Measurements from ENCODE around the gene SYNDIG1. TPM values are rescaled to one million over a fixed set of nuclear protein-coding genes. Genes with fewer than 3 reads are reported as not detected.

SYNDIG1 gene
- polyA plus RNA-seq, 1 of the 3 experiments (the other 2 are of a cell fraction), result not detected

- WGBS (ENCODE audit: low lambda C conversion rate), result 11% methylated on average over 9 of the region's 9 CpGs
- Histone ChIP-seq H4K20me1 (ENCODE audit: insufficient read depth) (no peaks in the 10 kb centered on the region), H3K4me2 (no peak overlapping the region), H3K9me2 (no peaks in the 10 kb centered on the region), H3K36me3 (replicated peaks in 1 of 2; ENCODE audit: control insufficient read depth in 1 of 2, insufficient read depth in 2 of 2, low read length in 1 of 2) (no peaks in the 10 kb centered on the region), H3K9me3 (no peaks in the 10 kb centered on the region), H3K4me1 (ENCODE audit: control insufficient read depth in 1 of 2, insufficient read depth in 2 of 2, low read depth in 1 of 2, low read length in 1 of 2) (no peaks in the 10 kb centered on the region), H3K27me3 (ENCODE audit: insufficient read depth) (no peaks in the 10 kb centered on the region), H3K9ac (no peak overlapping the region), H3K4me3 (ENCODE audit: low read depth in 2 of 2, low read length in 1 of 2) (no peak overlapping the region), H3K27ac (ENCODE audit: low read depth in 2 of 2, low read length in 1 of 2) (no peak overlapping the region), H2AFZ (ENCODE audit: low read depth) (no peak overlapping the region), H3K79me2 (ENCODE audit: insufficient read depth) (no peaks in the 10 kb centered on the region), H3F3A (replicated peaks; ENCODE audit: insufficient read depth) (no peaks in the 10 kb centered on the region)
- POLR2A ChIA-PET, result no interaction called here
- CTCF ChIA-PET, result no interaction called here
- TF ChIP-seq, protein P1, sequence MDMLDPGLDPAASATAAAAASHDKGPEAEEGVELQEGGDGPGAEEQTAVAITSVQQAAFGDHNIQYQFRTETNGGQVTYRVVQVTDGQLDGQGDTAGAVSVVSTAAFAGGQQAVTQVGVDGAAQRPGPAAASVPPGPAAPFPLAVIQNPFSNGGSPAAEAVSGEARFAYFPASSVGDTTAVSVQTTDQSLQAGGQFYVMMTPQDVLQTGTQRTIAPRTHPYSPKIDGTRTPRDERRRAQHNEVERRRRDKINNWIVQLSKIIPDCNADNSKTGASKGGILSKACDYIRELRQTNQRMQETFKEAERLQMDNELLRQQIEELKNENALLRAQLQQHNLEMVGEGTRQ (IDR thresholded peaks at IDR 0.05; ENCODE audit: borderline replicate concordance, low read depth, low read length), result no peak
- TF ChIP-seq RCOR1 (IDR thresholded peaks at IDR 0.05; ENCODE audit: low read length), result no peak
- TF ChIP-seq GATA2 (CRISPR knock-in tag; IDR thresholded peaks at IDR 0.05), result no peak
- DNase-seq, result no peak
These were observed 27.8 kb upstream of the SYNDIG1 start for GRCh38 chr20:24441661-24442060.

- Histone ChIP-seq H3K9me3 (no peaks in the 10 kb centered on the region), H3K36me3 (replicated peaks in 1 of 2; ENCODE audit: control insufficient read depth in 1 of 2, insufficient read depth in 2 of 2, low read length in 1 of 2) (no peaks in the 10 kb centered on the region), H3F3A (replicated peaks; ENCODE audit: insufficient read depth) (no peaks in the 10 kb centered on the region), H3K4me2 (no peak overlapping the region), H3K27ac (ENCODE audit: low read depth in 2 of 2, low read length in 1 of 2) (no peak overlapping the region), H3K4me1 (ENCODE audit: control insufficient read depth in 1 of 2, insufficient read depth in 2 of 2, low read depth in 1 of 2, low read length in 1 of 2) (no peaks in the 10 kb centered on the region), H3K9ac (no peak overlapping the region), H3K9me2 (no peaks in the 10 kb centered on the region), H4K20me1 (ENCODE audit: insufficient read depth) (no peaks in the 10 kb centered on the region), H3K27me3 (ENCODE audit: insufficient read depth) (no peaks in the 10 kb centered on the region), H3K79me2 (ENCODE audit: insufficient read depth) (no peaks in the 10 kb centered on the region), H2AFZ (ENCODE audit: low read depth) (no peak overlapping the region), H3K4me3 (ENCODE audit: low read depth in 2 of 2, low read length in 1 of 2) (no peak overlapping the region)
- ChIA-PET CTCF (interaction anchor here (0.6 kb wide), 1 partner anchor 27 kb away, joined by 3 read pairs; no protein-coding TSS in a partner anchor), POLR2A (no interaction called here)
- DNase-seq, result no peak
- WGBS (ENCODE audit: low lambda C conversion rate), result 32% methylated on average over 3 of the region's 3 CpGs
- TF ChIP-seq POLR2AphosphoS5 (IDR thresholded peaks at IDR 0.05; ENCODE audit: low read depth, low read length) (no peak), MXI1 (IDR thresholded peaks at IDR 0.05; ENCODE audit: low read depth, low read length) (no peak), CHD2 (IDR thresholded peaks at IDR 0.05; ENCODE audit: low read length, partially characterized antibody) (no peak), REST (IDR thresholded peaks at IDR 0.05; ENCODE audit: low read depth, low read length) (no peak), JUND (IDR thresholded peaks at IDR 0.05) (no peak), TAF1 (IDR thresholded peaks at IDR 0.05; ENCODE audit: borderline replicate concordance, low read depth, low read length) (no peak), CTCF (IDR thresholded peaks at IDR 0.05) (no peak), FOSL2 (IDR thresholded peaks at IDR 0.05; ENCODE audit: borderline replicate concordance, low read depth) (no peak), FOXM1 (IDR thresholded peaks at IDR 0.05; ENCODE audit: low read depth) (no peak), NRF1 (IDR thresholded peaks at IDR 0.05; ENCODE audit: low read depth, low read length) (no peak), RXRA (IDR thresholded peaks at IDR 0.05; ENCODE audit: borderline replicate concordance, low read depth) (no peak), MAX (IDR thresholded peaks at IDR 0.05; ENCODE audit: low read depth) (no peak), YY1 (IDR thresholded peaks at IDR 0.05; ENCODE audit: low read depth) (no peak)
These were observed 26.5 kb upstream of the SYNDIG1 start for GRCh38 chr20:24442909-24443308.

Data from SK-N-SH (cell line).